PFSK-1 (cell line): ENCODE measurements around the gene SUSD4.

ENCODE experiments used
- FOXP2 ChIP-seq: optimal IDR thresholded peaks from 2 replicates; pipeline ENCODE3; 2011; ENCODE audit warnings: borderline replicate concordance, control low read depth, inconsistent platforms; ENCODE audit not compliant: insufficient read depth; ENCODE audit errors: extremely low read length, extremely low read depth
- POLR2AphosphoS5 ChIP-seq: IDR thresholded peaks from 2 replicates; pipeline ENCODE4 v1.6.1; 2012; ENCODE audit warnings: low read depth, mild to moderate bottlenecking, control low read depth, low read length, moderate library complexity
- SIN3A ChIP-seq: IDR thresholded peaks from 2 replicates; pipeline ENCODE4 v1.6.1; 2012; ENCODE audit warnings: mild to moderate bottlenecking, low read length, moderate library complexity, borderline replicate concordance; ENCODE audit not compliant: insufficient read depth
- TAF1 ChIP-seq: IDR thresholded peaks from 2 replicates; pipeline ENCODE4 v1.6.1; 2012; ENCODE audit warnings: low read length, control low read depth, borderline replicate concordance; ENCODE audit not compliant: insufficient read depth
- TF ChIP-seq, protein P1 (sequence below), 2 experiments: IDR thresholded peaks; 2 replicates each; pipeline versions ENCODE4 v1.6.1 to v1.8.0; 2011 to 2012; ENCODE audit warnings: low read depth in 2 of 2, low read length in 2 of 2, control low read depth in 1 of 2, inconsistent platforms in 1 of 2, mild to moderate bottlenecking in 1 of 2, moderate library complexity in 1 of 2; ENCODE audit not compliant: insufficient read depth in 1 of 2

The SUSD4 gene

GRCh38 chr1:223329664-223330415 lies 34.1 kb downstream of the SUSD4 start:
- TF ChIP-seq POLR2AphosphoS5 (no peak), FOXP2 (no peak), SIN3A (no peak), TAF1 (no peak)
- TF ChIP-seq, protein P1, sequence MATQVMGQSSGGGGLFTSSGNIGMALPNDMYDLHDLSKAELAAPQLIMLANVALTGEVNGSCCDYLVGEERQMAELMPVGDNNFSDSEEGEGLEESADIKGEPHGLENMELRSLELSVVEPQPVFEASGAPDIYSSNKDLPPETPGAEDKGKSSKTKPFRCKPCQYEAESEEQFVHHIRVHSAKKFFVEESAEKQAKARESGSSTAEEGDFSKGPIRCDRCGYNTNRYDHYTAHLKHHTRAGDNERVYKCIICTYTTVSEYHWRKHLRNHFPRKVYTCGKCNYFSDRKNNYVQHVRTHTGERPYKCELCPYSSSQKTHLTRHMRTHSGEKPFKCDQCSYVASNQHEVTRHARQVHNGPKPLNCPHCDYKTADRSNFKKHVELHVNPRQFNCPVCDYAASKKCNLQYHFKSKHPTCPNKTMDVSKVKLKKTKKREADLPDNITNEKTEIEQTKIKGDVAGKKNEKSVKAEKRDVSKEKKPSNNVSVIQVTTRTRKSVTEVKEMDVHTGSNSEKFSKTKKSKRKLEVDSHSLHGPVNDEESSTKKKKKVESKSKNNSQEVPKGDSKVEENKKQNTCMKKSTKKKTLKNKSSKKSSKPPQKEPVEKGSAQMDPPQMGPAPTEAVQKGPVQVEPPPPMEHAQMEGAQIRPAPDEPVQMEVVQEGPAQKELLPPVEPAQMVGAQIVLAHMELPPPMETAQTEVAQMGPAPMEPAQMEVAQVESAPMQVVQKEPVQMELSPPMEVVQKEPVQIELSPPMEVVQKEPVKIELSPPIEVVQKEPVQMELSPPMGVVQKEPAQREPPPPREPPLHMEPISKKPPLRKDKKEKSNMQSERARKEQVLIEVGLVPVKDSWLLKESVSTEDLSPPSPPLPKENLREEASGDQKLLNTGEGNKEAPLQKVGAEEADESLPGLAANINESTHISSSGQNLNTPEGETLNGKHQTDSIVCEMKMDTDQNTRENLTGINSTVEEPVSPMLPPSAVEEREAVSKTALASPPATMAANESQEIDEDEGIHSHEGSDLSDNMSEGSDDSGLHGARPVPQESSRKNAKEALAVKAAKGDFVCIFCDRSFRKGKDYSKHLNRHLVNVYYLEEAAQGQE (IDR thresholded peaks at IDR 0.05; ENCODE audit: insufficient read depth in 1 of 2, low read depth in 2 of 2, low read length in 2 of 2), result no peak

GRCh38 chr1:223329252-223329651 lies 34.7 kb downstream of the SUSD4 start:
- TF ChIP-seq, protein P1 (IDR thresholded peaks at IDR 0.05; ENCODE audit: insufficient read depth in 1 of 2, low read depth in 2 of 2, low read length in 2 of 2), result no peak
- TF ChIP-seq POLR2AphosphoS5 (no peak), TAF1 (no peak), SIN3A (no peak), FOXP2 (no peak)

GRCh38 chr1:223328566-223328965 lies 35.4 kb downstream of the SUSD4 start:
- TF ChIP-seq TAF1, result no peak
- TF ChIP-seq SIN3A, result no peak

- TF ChIP-seq POLR2AphosphoS5, result no peak
- TF ChIP-seq SIN3A, result no peak
- TF ChIP-seq, protein P1 (IDR thresholded peaks at IDR 0.05; ENCODE audit: insufficient read depth in 1 of 2, low read depth in 2 of 2, low read length in 2 of 2), result no peak
- no peak for TF ChIP-seq FOXP2
- no peak for TF ChIP-seq TAF1
These were observed 37.2 kb downstream of the SUSD4 start for GRCh38 chr1:223326776-223327175.

- TF ChIP-seq POLR2AphosphoS5, result no peak
- TF ChIP-seq, protein P1 (IDR thresholded peaks at IDR 0.05; ENCODE audit: insufficient read depth in 1 of 2, low read depth in 2 of 2, low read length in 2 of 2), result no peak
- no peak for TF ChIP-seq SIN3A
- no peak for TF ChIP-seq FOXP2
- no peak for TF ChIP-seq TAF1
These were observed 40.2 kb downstream of the SUSD4 start for GRCh38 chr1:223323491-223324484.
